ENCODE data around the gene ELOB. TPM values are rescaled to one million over a fixed set of nuclear protein-coding genes. Genes with fewer than 3 reads are reported as not detected.
"Not testable (repeated sequence)": the region's sequence is repeated elsewhere in the genome, so short reads cannot be mapped to it uniquely, and the experiment has no call there.

Gene ELOB
- total RNA-seq, 1 donor from 2014 or later, result 178 TPM

DNA sequence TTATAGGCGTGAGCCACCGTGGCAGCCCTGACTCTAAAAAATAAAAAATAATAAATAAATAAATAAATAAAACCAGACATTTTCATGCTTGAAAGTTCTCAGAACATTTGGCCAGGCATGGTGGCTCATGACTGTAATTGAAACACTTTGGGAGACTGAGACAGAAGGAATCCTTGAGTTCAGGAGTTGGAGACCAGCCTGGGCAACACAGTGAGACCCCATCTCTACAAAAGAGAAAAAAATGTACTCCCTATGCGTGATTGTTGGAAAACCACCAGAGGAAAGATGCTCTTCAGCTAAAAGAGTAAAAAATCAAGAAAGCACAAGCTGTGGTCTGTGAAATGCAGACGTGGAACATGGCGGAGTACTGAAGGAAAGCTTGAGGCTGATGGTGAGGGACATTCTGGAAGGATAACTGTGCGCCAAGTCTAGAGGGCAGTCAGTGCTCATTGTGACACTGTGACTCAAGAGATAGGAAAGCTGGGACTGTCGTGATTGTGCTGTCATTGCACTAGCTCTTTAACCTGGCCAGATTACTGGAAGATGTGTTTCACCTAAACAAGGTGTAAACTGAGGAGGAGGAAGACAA is 52.9 kb downstream of the ELOB start:
- Histone ChIP-seq H3K4me1 (ENCODE audit: control insufficient read depth in 3 of 3, insufficient read depth in 3 of 3, low read length in 3 of 3) (peaks cover 7 to 11% (median 11%) of the 10 kb centered on the region in 3 donors), H3K4me3 (ENCODE audit: low read length in 3 of 3) (no peak overlapping the region), H3K9ac (ENCODE audit: low read depth in 1 of 3, low read length in 3 of 3) (no peak overlapping the region), H3K36me3 (ENCODE audit: control insufficient read depth in 3 of 3, insufficient read depth in 3 of 3, low read length in 3 of 3) (no peaks in the 10 kb centered on the region), H3K27ac (ENCODE audit: low read depth, low read length) (no peak overlapping the region), H3K9me3 (ENCODE audit: control insufficient read depth in 3 of 3, low read length in 3 of 3) (no peaks in the 10 kb centered on the region), H3K27me3 (ENCODE audit: control insufficient read depth in 3 of 3, insufficient read depth in 3 of 3, low read length in 3 of 3) (peaks cover 3 to 11% (median 7%) of the 10 kb centered on the region in 3 donors)

DNA sequence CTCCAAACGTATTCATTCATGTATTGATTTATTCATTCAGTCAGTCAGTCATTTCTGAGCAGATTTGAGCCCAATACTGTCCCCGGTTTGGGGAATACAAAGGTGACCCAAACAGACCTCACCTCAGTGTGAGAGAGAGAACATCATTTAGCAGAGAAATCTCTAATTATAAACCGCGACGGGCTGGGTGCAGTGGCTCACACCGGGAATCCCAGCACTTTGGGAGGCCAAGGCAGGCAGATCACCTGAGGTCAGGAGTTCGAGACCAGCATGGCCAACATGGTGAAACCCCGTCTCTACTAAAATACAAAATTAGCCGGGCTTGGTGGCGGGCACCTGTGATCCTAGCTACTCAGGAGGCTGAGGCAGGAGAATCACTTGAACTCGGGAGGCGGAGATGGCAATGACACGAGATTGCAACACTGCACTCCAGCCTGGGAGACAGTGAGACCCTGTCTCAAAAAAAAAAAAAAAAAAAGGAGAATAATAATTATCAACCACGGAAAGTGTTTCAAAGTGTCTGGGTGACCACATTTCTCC is 55.4 kb downstream of the ELOB start:
- H3K4me1 ChIP-seq (ENCODE audit: control insufficient read depth in 3 of 3, insufficient read depth in 3 of 3, low read length in 3 of 3), result peaks cover 10 to 18% (median 16%) of the 10 kb centered on the region in 3 donors
- H3K27ac ChIP-seq (ENCODE audit: low read depth, low read length); H3K9me3 ChIP-seq (ENCODE audit: control insufficient read depth in 3 of 3, low read length in 3 of 3); H3K9ac ChIP-seq (ENCODE audit: low read depth in 1 of 3, low read length in 3 of 3); H3K36me3 ChIP-seq (ENCODE audit: control insufficient read depth in 3 of 3, insufficient read depth in 3 of 3, low read length in 3 of 3): not testable (repeated sequence)
- H3K27me3 ChIP-seq (ENCODE audit: control insufficient read depth in 3 of 3, insufficient read depth in 3 of 3, low read length in 3 of 3), result peaks cover 3 to 12% (median 7%) of the 10 kb centered on the region in 3 donors
- H3K4me3 ChIP-seq (ENCODE audit: low read length in 3 of 3), result peak overlapping the region in 1 of 3 donors; percentile 9

Small RNA genes within 50 kb of the gene (small RNA-seq; reads per million reads assigned to genes)
- gene SNORA3C, result 0.09 reads per million

Other genes starting within 250 kb of the ELOB start
- not detected for gene CEMP1, start 245.9 kb downstream of the ELOB start, total RNA-seq
- 18.3 TPM for gene PDPK1, start 239.3 kb downstream of the ELOB start, total RNA-seq
- gene KCTD5, start 94.8 kb downstream of the ELOB start, total RNA-seq, result 13.6 TPM
- gene PRSS27, start 57.1 kb downstream of the ELOB start, total RNA-seq, result not detected
- gene SRRM2, start 24.6 kb downstream of the ELOB start, total RNA-seq, result 70.5 TPM
- gene PRSS33, start 10.3 kb upstream of the ELOB start, total RNA-seq, result not detected
- gene PRSS41, start 21.2 kb upstream of the ELOB start, total RNA-seq, result not detected
- gene PRSS21, start 40.0 kb upstream of the ELOB start, total RNA-seq, result not detected
- gene ZG16B, start 53.0 kb upstream of the ELOB start, total RNA-seq, result 0.52 TPM
- gene PRSS22, start 80.9 kb upstream of the ELOB start, total RNA-seq, result not detected
- 10.4 TPM for gene FLYWCH2, start 105.9 kb upstream of the ELOB start, total RNA-seq
- 11.0 TPM for gene FLYWCH1, start 134.7 kb upstream of the ELOB start, total RNA-seq
- gene KREMEN2, start 187.0 kb upstream of the ELOB start, total RNA-seq, result 1.6 TPM
- 2.1 TPM for gene PAQR4, start 192.1 kb upstream of the ELOB start, total RNA-seq
- 2.1 TPM for gene PKMYT1, start 203.2 kb upstream of the ELOB start, total RNA-seq
- gene CLDN9, start 235.6 kb upstream of the ELOB start, total RNA-seq, result not detected
- not detected for gene CLDN6, start 240.9 kb upstream of the ELOB start, total RNA-seq
- gene TNFRSF12A, start 243.1 kb upstream of the ELOB start, total RNA-seq, result 28.7 TPM
- gene HCFC1R1, start 246.7 kb upstream of the ELOB start, total RNA-seq, result 14.1 TPM
- 15.7 TPM for gene THOC6, start 246.8 kb upstream of the ELOB start, total RNA-seq

All from skeletal muscle tissue (tissue), 5 donors.